Keratinocyte (primary cell): ENCODE results near the gene PRSS48.

Experiments used
- CTCF ChIP-seq, 3 experiments: IDR thresholded peaks in 1 of 3; conservative IDR thresholded peaks in 1 of 3; optimal IDR thresholded peaks in 1 of 3; 2 replicates in 2 of 3; 3 replicates in 1 of 3; pipeline versions ENCODE3 to v1.5.1; 2011; ENCODE audit warnings: low read length in 3 of 3, mild to moderate bottlenecking in 3 of 3, moderate library complexity in 2 of 3, control low read depth in 1 of 3, inconsistent platforms in 1 of 3; ENCODE audit not compliant: insufficient read depth in 2 of 3; ENCODE audit errors: extremely low read depth in 1 of 3
- EZH2 ChIP-seq: IDR thresholded peaks from one replicate; pipeline ENCODE4 v1.6.1; 2012; ENCODE audit warnings: inconsistent platforms, mild to moderate bottlenecking, low read length, moderate library complexity

- no peak for TF ChIP-seq CTCF (optimal IDR thresholded peaks at IDR 0.05 in 1 of 3, IDR thresholded peaks at IDR 0.05 in 1 of 3, conservative IDR thresholded peaks at IDR 0.05 in 1 of 3; ENCODE audit: extremely low read depth in 1 of 3, insufficient read depth in 2 of 3, low read length in 3 of 3)
- no peak for TF ChIP-seq EZH2
Observed at GRCh38 chr4:151304226-151304625, 27.3 kb downstream of the PRSS48 start.
